GM19397 (cell line): ENCODE measurements around the gene MDFIC2.

ENCODE experiments used
- ATAC-seq: cut with Tn5 transposase; IDR thresholded peaks from one replicate; pipeline ENCODE4 v1.9.1; 2021; ENCODE audit warnings: mild to moderate bottlenecking, moderate library complexity; ENCODE audit not compliant: unreplicated experiment

Gene MDFIC2

DNA sequence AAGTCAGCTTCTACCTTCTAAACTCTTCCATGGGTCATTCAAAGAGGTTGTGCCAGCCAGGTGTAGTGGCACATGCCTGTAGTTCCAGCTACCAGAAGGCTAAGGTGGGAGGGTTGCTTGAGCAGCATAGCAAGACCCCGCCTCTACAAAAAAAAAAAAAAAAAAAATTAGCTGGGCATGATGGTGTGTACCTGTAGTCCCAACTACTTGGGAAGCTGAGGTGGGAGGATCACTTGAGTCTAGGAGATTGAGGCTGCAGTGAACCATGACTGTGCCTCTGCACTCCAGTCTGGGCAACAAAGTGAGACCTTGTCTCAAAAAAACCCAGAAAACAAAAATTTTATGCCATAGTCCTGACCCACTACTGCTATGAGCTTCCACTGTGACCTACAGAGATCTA lies 126.8 kb downstream of the MDFIC2 start:
- ATAC-seq, result no peak

- ATAC-seq, result no peak
These were observed 128.5 kb downstream of the MDFIC2 start for GRCh38 chr3:70183781-70184504.

- no peak for ATAC-seq
These were observed 130.3 kb downstream of the MDFIC2 start for GRCh38 chr3:70182166-70182565.

DNA sequence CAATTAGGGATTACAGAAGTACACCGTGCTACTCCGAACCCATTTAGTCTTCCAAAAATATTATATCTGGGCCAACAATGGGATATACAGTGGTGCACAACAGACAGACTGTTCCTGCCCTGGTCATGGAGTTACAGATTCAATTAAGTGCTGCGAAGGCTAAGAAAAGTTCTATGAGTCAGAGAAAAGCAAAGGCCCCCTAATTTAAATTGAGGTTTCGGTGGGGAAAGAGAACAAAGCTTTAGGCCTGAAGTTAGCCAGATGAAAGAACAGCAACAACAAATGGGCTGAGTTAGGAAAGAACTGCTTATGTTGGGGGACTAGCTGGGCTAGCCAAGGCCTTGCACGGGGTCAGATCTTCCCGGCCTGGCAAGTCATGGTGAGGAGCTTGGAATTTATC lies 131.8 kb downstream of the MDFIC2 start:
- ATAC-seq, result peak; percentile 64

- ATAC-seq, result no peak
These were observed 133.3 kb downstream of the MDFIC2 start for GRCh38 chr3:70179111-70179510.

GRCh38 chr3:70177881-70178645 lies 134.4 kb downstream of the MDFIC2 start:
- no peak for ATAC-seq

- ATAC-seq, result no peak
These were observed 136.2 kb downstream of the MDFIC2 start for GRCh38 chr3:70176224-70176623.

GRCh38 chr3:70156808-70157207 lies 155.6 kb downstream of the MDFIC2 start:
- no peak for ATAC-seq

- no peak for ATAC-seq
These were observed 161.8 kb downstream of the MDFIC2 start for GRCh38 chr3:70150599-70150998.

DNA sequence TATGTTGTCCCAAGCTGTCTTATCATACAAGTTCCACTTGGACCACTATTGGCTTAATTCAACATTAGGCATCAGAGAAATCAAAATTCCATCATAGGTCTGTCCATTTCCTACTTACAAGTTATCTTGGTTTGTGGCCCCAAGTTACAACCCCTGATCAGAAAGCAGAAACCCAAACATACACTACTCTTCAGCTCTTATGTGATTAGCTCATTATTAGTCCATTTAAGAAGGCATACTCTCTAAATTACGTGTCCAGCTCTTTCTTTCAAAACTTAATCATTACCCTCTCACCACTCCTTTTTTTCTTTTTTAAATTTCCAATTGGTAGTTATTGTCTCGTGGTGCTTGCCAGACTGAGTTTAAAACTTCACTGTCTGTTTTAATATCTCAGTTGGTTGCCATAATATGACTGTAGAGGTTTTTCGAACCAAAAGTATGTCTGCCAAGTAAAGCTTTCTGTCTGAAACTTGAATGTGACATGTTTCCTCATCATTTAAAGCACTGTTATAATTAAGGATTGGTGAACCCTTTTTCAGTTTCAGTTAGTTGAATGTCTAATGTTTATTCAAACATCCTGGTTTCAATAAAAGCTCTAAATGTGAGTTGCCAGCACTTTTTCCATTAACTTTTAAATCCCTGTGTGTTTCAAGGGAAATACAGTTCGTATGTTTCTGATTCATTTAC lies 162.6 kb downstream of the MDFIC2 start:
- no peak for ATAC-seq
